Measurements from ENCODE around the gene PIK3AP1.

The PIK3AP1 gene

GRCh38 chr10:96714746-96715255 lies 5.5 kb downstream of the PIK3AP1 start:
- no peak overlapping the region for H2AFZ ChIP-seq (ENCODE audit: low read length)
- no peaks in the 10 kb centered on the region for H3K9me2 ChIP-seq (ENCODE audit: low read depth, low read length)
- no peaks in the 10 kb centered on the region for H3F3A ChIP-seq (ENCODE audit: insufficient read depth, low read length)
- H3K79me2 ChIP-seq (ENCODE audit: insufficient read depth, low read length): peaks cover 10% of the 10 kb centered on the region; the same call in 1 of the 2 replicates
- peaks cover 80% of the 10 kb centered on the region for H3K4me1 ChIP-seq (ENCODE audit: insufficient read depth, low read length, severe bottlenecking)
- H3K9me3 ChIP-seq (ENCODE audit: low read length): no peaks in the 10 kb centered on the region
- no peak overlapping the region for H3K9ac ChIP-seq (ENCODE audit: low read length)
- H3K36me3 ChIP-seq (ENCODE audit: insufficient read depth, low read length): no peaks in the 10 kb centered on the region
- no peak overlapping the region for H3K4me3 ChIP-seq (ENCODE audit: low read depth, low read length, poor library complexity, severe bottlenecking)
- H4K20me1 ChIP-seq (ENCODE audit: insufficient read depth, low read length): no peaks in the 10 kb centered on the region
- no peaks in the 10 kb centered on the region for H3K27me3 ChIP-seq (ENCODE audit: insufficient read depth, low read length)
- peak overlapping the region; percentile 84 for H3K27ac ChIP-seq (ENCODE audit: low read depth, low read length, poor library complexity, severe bottlenecking)
- H3K4me2 ChIP-seq (ENCODE audit: low read length): no peak overlapping the region
- TF ChIP-seq EZH2 (IDR thresholded peaks at IDR 0.05; ENCODE audit: borderline replicate concordance, low read length) (no peak), CTCF (IDR thresholded peaks at IDR 0.05; ENCODE audit: low read length) (no peak)

- Histone ChIP-seq H3K36me3 (ENCODE audit: insufficient read depth, low read length) (peaks cover 5% of the 10 kb centered on the region; the same call in 1 of the 2 replicates), H3K4me3 (ENCODE audit: low read depth, low read length, poor library complexity, severe bottlenecking) (no peak overlapping the region), H2AFZ (ENCODE audit: low read length) (no peak overlapping the region), H3F3A (ENCODE audit: insufficient read depth, low read length) (no peaks in the 10 kb centered on the region), H3K79me2 (ENCODE audit: insufficient read depth, low read length) (peaks cover 10% of the 10 kb centered on the region; the same call in 1 of the 2 replicates), H3K9ac (ENCODE audit: low read length) (no peak overlapping the region; the same call in 1 of the 2 replicates), H4K20me1 (ENCODE audit: insufficient read depth, low read length) (no peaks in the 10 kb centered on the region), H3K27ac (ENCODE audit: low read depth, low read length, poor library complexity, severe bottlenecking) (peak overlapping the region; percentile 84), H3K4me1 (ENCODE audit: insufficient read depth, low read length, severe bottlenecking) (peaks cover 81% of the 10 kb centered on the region), H3K9me3 (ENCODE audit: low read length) (no peaks in the 10 kb centered on the region), H3K4me2 (ENCODE audit: low read length) (peak overlapping the region; percentile 39; the same call in 1 of the 2 replicates), H3K27me3 (ENCODE audit: insufficient read depth, low read length) (no peaks in the 10 kb centered on the region), H3K9me2 (ENCODE audit: low read depth, low read length) (no peaks in the 10 kb centered on the region)
- no peak for TF ChIP-seq CTCF (IDR thresholded peaks at IDR 0.05; ENCODE audit: low read length)
- TF ChIP-seq EZH2 (IDR thresholded peaks at IDR 0.05; ENCODE audit: borderline replicate concordance, low read length): no peak
Measured at GRCh38 chr10:96714031-96714590, 6.2 kb downstream of the PIK3AP1 start.

GRCh38 chr10:96712662-96713271 lies 7.5 kb downstream of the PIK3AP1 start:
- no peaks in the 10 kb centered on the region for H3K9me3 ChIP-seq (ENCODE audit: low read length)
- H3K9ac ChIP-seq (ENCODE audit: low read length): peak overlapping the region; percentile 67; the same call in 1 of the 2 replicates
- no peaks in the 10 kb centered on the region for H4K20me1 ChIP-seq (ENCODE audit: insufficient read depth, low read length)
- peak overlapping the region; percentile 84 for H3K27ac ChIP-seq (ENCODE audit: low read depth, low read length, poor library complexity, severe bottlenecking)
- peak overlapping the region; percentile 52 for H3K4me3 ChIP-seq (ENCODE audit: low read depth, low read length, poor library complexity, severe bottlenecking)
- TF ChIP-seq EZH2 (IDR thresholded peaks at IDR 0.05; ENCODE audit: borderline replicate concordance, low read length) (no peak), CTCF (IDR thresholded peaks at IDR 0.05; ENCODE audit: low read length) (no peak)
- H3K27me3 ChIP-seq (ENCODE audit: insufficient read depth, low read length): no peaks in the 10 kb centered on the region
- H3K36me3 ChIP-seq (ENCODE audit: insufficient read depth, low read length): peaks cover 9% of the 10 kb centered on the region; the same call in 1 of the 2 replicates
- H2AFZ ChIP-seq (ENCODE audit: low read length): no peak overlapping the region
- H3F3A ChIP-seq (ENCODE audit: insufficient read depth, low read length): no peaks in the 10 kb centered on the region
- H3K4me1 ChIP-seq (ENCODE audit: insufficient read depth, low read length, severe bottlenecking): peaks cover 81% of the 10 kb centered on the region
- H3K4me2 ChIP-seq (ENCODE audit: low read length): peak overlapping the region; percentile 78
- peaks cover 10% of the 10 kb centered on the region; the same call in 1 of the 2 replicates for H3K79me2 ChIP-seq (ENCODE audit: insufficient read depth, low read length)
- H3K9me2 ChIP-seq (ENCODE audit: low read depth, low read length): no peaks in the 10 kb centered on the region
